Smooth muscle cell (in vitro differentiated cells): ENCODE results near the gene KRT36. TPM values are rescaled to one million over a fixed set of nuclear protein-coding genes. Genes with fewer than 3 reads are reported as not detected.

Experiments used
- DNase-seq: peaks from one replicate; lab custom pipeline; 2025; ENCODE audit not compliant: unreplicated experiment; lab: John Stamatoyannopoulos, UW
- H2AFZ ChIP-seq: fragments of 200-600 bp; sonication (generic); 2 replicates; pipeline ENCODE4 v1.6.0; 2016; ENCODE audit warnings: antibody characterized with exemption, low read depth, mild to moderate bottlenecking
- H3F3A ChIP-seq: fragments of 200-600 bp; sonication (generic); 2 replicates; pipeline ENCODE4 v1.6.0; 2017; ENCODE audit warnings: antibody characterized with exemption, low read depth
- H3K27ac ChIP-seq: fragments of 200-600 bp; sonication (generic); 2 replicates; pipeline ENCODE4 v1.5.1; 2016; ENCODE audit warnings: low read depth, mild to moderate bottlenecking
- H3K27me3 ChIP-seq: fragments of 200-600 bp; sonication (generic); 2 replicates; pipeline ENCODE4 v1.6.1; 2016; ENCODE audit warnings: low read depth, mild to moderate bottlenecking
- H3K36me3 ChIP-seq: fragments of 200-600 bp; sonication (generic); 2 replicates; pipeline ENCODE4 v1.5.1; 2016; ENCODE audit warnings: low read depth
- H3K4me1 ChIP-seq: fragments of 200-600 bp; sonication (generic); 2 replicates; pipeline ENCODE4 v1.5.1; 2016; ENCODE audit warnings: low read depth
- H3K4me2 ChIP-seq: fragments of 200-600 bp; sonication (generic); 2 replicates; pipeline ENCODE4 v1.6.0; 2016; ENCODE audit warnings: mild to moderate bottlenecking
- H3K4me3 ChIP-seq: fragments of 200-600 bp; sonication (generic); 2 replicates; pipeline ENCODE4 v1.5.1; 2016; ENCODE audit warnings: mild to moderate bottlenecking
- H3K79me2 ChIP-seq: fragments of 200-600 bp; sonication (generic); 2 replicates; pipeline ENCODE4 v1.6.0; 2016; ENCODE audit warnings: low read depth, mild to moderate bottlenecking
- H3K9ac ChIP-seq: fragments of 200-600 bp; sonication (generic); 2 replicates; pipeline ENCODE4 v1.6.0; 2016; ENCODE audit warnings: low read depth
- H3K9me3 ChIP-seq: fragments of 200-600 bp; sonication (generic); replicated peaks from 2 replicates; pipeline ENCODE4 v1.5.1; 2016; ENCODE audit warnings: low read depth
- H4K20me1 ChIP-seq: fragments of 200-600 bp; sonication (generic); 2 replicates; pipeline ENCODE4 v1.6.0; 2016; ENCODE audit warnings: low read depth
- WGBS: methylation state at CpG from one replicate; pipeline ENCODE4 v1.1.7; 2016; ENCODE audit warnings: low lambda C conversion rate; 5-methylcytosine and 5-hydroxymethylcytosine counted together
- polyA plus RNA-seq: library from polyadenylated mRNA; unstranded; fragments of >200 nt; fragmentation: Nextera tagmentation; extraction: Ambion mirVana; gene quantifications from 2 replicates; pipeline ENCODE4 v1.2.1, GENCODE V29; 2016
- total RNA-seq: library from RNA; depleted of rRNA; stranded (reverse); fragments of >200 nt; gene quantifications from 2 replicates; pipeline ENCODE4 v1.2.3, GENCODE V29; 2014
- TF ChIP-seq, protein P1 (sequence below): fragments of 200-600 bp; sonication (generic); IDR thresholded peaks from 2 replicates; pipeline ENCODE4 v1.5.1; 2017; ENCODE audit warnings: borderline replicate concordance, mild to moderate bottlenecking, antibody characterized with exemption; ENCODE audit not compliant: insufficient read depth, poor library complexity, severe bottlenecking

The KRT36 gene
- total RNA-seq (0.09 and 1.1 TPM in 2 replicates), polyA plus RNA-seq (not detected in 2 replicates)

GRCh38 chr17:41489531-41489930 lies at the start of gene KRT36:
Gene KRT36 (minus strand): TSS chr17:41489910. CDS start chr17:41489864, 46 bp downstream.
- no peak for DNase-seq
- TF ChIP-seq, protein P1, sequence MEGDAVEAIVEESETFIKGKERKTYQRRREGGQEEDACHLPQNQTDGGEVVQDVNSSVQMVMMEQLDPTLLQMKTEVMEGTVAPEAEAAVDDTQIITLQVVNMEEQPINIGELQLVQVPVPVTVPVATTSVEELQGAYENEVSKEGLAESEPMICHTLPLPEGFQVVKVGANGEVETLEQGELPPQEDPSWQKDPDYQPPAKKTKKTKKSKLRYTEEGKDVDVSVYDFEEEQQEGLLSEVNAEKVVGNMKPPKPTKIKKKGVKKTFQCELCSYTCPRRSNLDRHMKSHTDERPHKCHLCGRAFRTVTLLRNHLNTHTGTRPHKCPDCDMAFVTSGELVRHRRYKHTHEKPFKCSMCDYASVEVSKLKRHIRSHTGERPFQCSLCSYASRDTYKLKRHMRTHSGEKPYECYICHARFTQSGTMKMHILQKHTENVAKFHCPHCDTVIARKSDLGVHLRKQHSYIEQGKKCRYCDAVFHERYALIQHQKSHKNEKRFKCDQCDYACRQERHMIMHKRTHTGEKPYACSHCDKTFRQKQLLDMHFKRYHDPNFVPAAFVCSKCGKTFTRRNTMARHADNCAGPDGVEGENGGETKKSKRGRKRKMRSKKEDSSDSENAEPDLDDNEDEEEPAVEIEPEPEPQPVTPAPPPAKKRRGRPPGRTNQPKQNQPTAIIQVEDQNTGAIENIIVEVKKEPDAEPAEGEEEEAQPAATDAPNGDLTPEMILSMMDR = no peak
- 96% methylated on average over 12 of the region's 12 CpGs for WGBS

GRCh38 chr17:41539071-41539492 lies 49.4 kb upstream of the KRT36 start:
- WGBS = 48% methylated on average over 5 of the region's 5 CpGs
- Histone ChIP-seq H3K9ac (no peak overlapping the region), H3K4me3 (no peak overlapping the region), H3K27me3 (no peaks in the 10 kb centered on the region), H3F3A (peaks cover 12% of the 10 kb centered on the region), H3K9me3 (no peaks in the 10 kb centered on the region), H3K4me1 (peaks cover 16% of the 10 kb centered on the region), H3K36me3 (no peaks in the 10 kb centered on the region), H3K4me2 (peak overlapping the region; percentile 70), H4K20me1 (no peaks in the 10 kb centered on the region), H3K27ac (peak overlapping the region; percentile 54), H3K79me2 (no peaks in the 10 kb centered on the region), H2AFZ (no peak overlapping the region)
- TF ChIP-seq, protein P1 = no peak
- no peak for DNase-seq

More at GRCh38 chr17:41489531-41489930, at the start of gene KRT36:
- Histone ChIP-seq H3K9me3 (no peaks in the 10 kb centered on the region), H3K9ac (no peak within 1 kb of the TSS), H3K27ac (no peak within 1 kb of the TSS), H3K27me3 (no peaks in the 10 kb centered on the region), H4K20me1 (no peaks in the 10 kb centered on the region), H3K36me3 (no peaks in the 10 kb centered on the region), H3F3A (no peaks in the 10 kb centered on the region), H2AFZ (no peak within 1 kb of the TSS), H3K4me1 (no peaks in the 10 kb centered on the region), H3K4me2 (no peak within 1 kb of the TSS), H3K79me2 (no peaks in the 10 kb centered on the region), H3K4me3 (no peak within 1 kb of the TSS)

GRCh38 chr17:41538565-41538991 lies 48.9 kb upstream of the KRT36 start:
- peaks cover 12% of the 10 kb centered on the region for H3F3A ChIP-seq
- no peak overlapping the region for H3K9ac ChIP-seq
- no peaks in the 10 kb centered on the region for H3K27me3 ChIP-seq
- H2AFZ ChIP-seq = no peak overlapping the region
- H3K4me1 ChIP-seq = peaks cover 15% of the 10 kb centered on the region
- no peak for DNase-seq
- no peaks in the 10 kb centered on the region for H3K79me2 ChIP-seq
- H4K20me1 ChIP-seq = no peaks in the 10 kb centered on the region
- H3K4me2 ChIP-seq = peak overlapping the region; percentile 70
- no peaks in the 10 kb centered on the region for H3K36me3 ChIP-seq
- peak overlapping the region; percentile 54 for H3K27ac ChIP-seq
- H3K4me3 ChIP-seq = no peak overlapping the region
- TF ChIP-seq, protein P1 = no peak
- H3K9me3 ChIP-seq = no peaks in the 10 kb centered on the region
- WGBS = 4% methylated on average over 5 of the region's 5 CpGs

GRCh38 chr17:41537990-41538389 lies 48.3 kb upstream of the KRT36 start:
- no peak for DNase-seq
- H4K20me1 ChIP-seq = no peaks in the 10 kb centered on the region
- 74% methylated on average over 8 of the region's 9 CpGs for WGBS
- peak overlapping the region; percentile 54 for H3K27ac ChIP-seq
- no peaks in the 10 kb centered on the region for H3K79me2 ChIP-seq
- no peak overlapping the region for H3K4me3 ChIP-seq
- no peaks in the 10 kb centered on the region for H3K27me3 ChIP-seq
- H2AFZ ChIP-seq = no peak overlapping the region
- H3K9me3 ChIP-seq = no peaks in the 10 kb centered on the region
- H3K4me2 ChIP-seq = peak overlapping the region; percentile 70
- TF ChIP-seq, protein P1 = no peak
- H3K36me3 ChIP-seq = no peaks in the 10 kb centered on the region
- peaks cover 15% of the 10 kb centered on the region for H3K4me1 ChIP-seq
- no peak overlapping the region for H3K9ac ChIP-seq
- H3F3A ChIP-seq = peaks cover 12% of the 10 kb centered on the region
